ENCODE measurements around the gene MPC2. TPM values are rescaled to one million over a fixed set of nuclear protein-coding genes. Genes with fewer than 3 reads are reported as not detected.

The MPC2 gene
- total and polyA plus RNA-seq, 2 of the 8 experiments (the other 6 are each of a cell fraction or from before 2014, with no cell fraction given) = 18.6 to 40.9 TPM

- FAIRE-seq = no peak
- H3K4ac ChIP-seq (replicated peaks; ENCODE audit: insufficient read length, low read depth, low read length) = no peak overlapping the region
- DNase-seq (ENCODE audit: low read depth in 1 of 2, low spot score in 2 of 2) = no peak
- 3% methylated on average over 5 of the region's 5 CpGs; no CpG with 5 or more reads in 1 of the 2 experiments for WGBS, 2 experiments (ENCODE audit: extremely low coverage in 1 of 2, insufficient coverage in 1 of 2, insufficient read length in 1 of 2, insufficient replicate concordance in 2 of 2, low coverage in 1 of 2, low lambda C conversion rate in 2 of 2, missing lambda C conversion rate in 1 of 2)
- peak overlapping the region; percentile 88 to 95 (median 92) for H3K9ac ChIP-seq (replicated peaks in 1 of 4; ENCODE audit: extremely low read depth in 1 of 4, low read depth in 3 of 4, low read length in 3 of 4)
- no peaks in the 10 kb centered on the region for H3K79me1 ChIP-seq (ENCODE audit: low read depth, low read length)
- H2BK20ac ChIP-seq (ENCODE audit: low read length) = no peak overlapping the region
- no peak overlapping the region for H4K8ac ChIP-seq (ENCODE audit: extremely low read depth, insufficient read depth, low read length)
- POLR2A ChIA-PET (ENCODE audit: partially characterized antibody) = interaction anchor here (0.7 to 2.9 kb wide), 13 partner anchors 8 to 198 kb away, joined by 3 to 19 read pairs (median 4); no protein-coding TSS in a partner anchor
- H3K27ac ChIP-seq (ENCODE audit: low read depth, low read length) = peak overlapping the region; percentile 86
- H2AK5ac ChIP-seq (ENCODE audit: low read depth, low read length) = no peak overlapping the region
- CTCF ChIA-PET (ENCODE audit: partially characterized antibody) = no interaction called here
- no peak overlapping the region for H2AFZ ChIP-seq (ENCODE audit: low read length)
- H3K23me2 ChIP-seq (ENCODE audit: low read depth, low read length) = peaks cover 9% of the 10 kb centered on the region
- H4K91ac ChIP-seq (replicated peaks; ENCODE audit: insufficient read length, low read length) = no peak overlapping the region
- H4K20me1 ChIP-seq (replicated peaks in 1 of 2; ENCODE audit: control insufficient read depth in 1 of 2, insufficient read depth in 2 of 2, low read length in 2 of 2) = no peaks in the 10 kb centered on the region
- no peak overlapping the region for H2BK15ac ChIP-seq (ENCODE audit: low read length)
- H3K23ac ChIP-seq (ENCODE audit: insufficient read length) = no peak overlapping the region
- H3K36me3 ChIP-seq (ENCODE audit: control insufficient read depth in 2 of 4, insufficient read depth in 4 of 4, low read length in 3 of 4) = no peaks in the 10 kb centered on the region
- peaks cover 0 to 64% of the 10 kb centered on the region in 2 experiments; a peak in 3 of 4 replicates for H3K79me2 ChIP-seq (ENCODE audit: control insufficient read depth in 1 of 2, insufficient read depth in 2 of 2, low read length in 2 of 2)
- peak overlapping the region; percentile 90 for H4K5ac ChIP-seq (ENCODE audit: insufficient read length, low read depth, low read length)
- H2BK120ac ChIP-seq (replicated peaks; ENCODE audit: low read depth, low read length) = no peak overlapping the region
- H3K27me3 ChIP-seq (replicated peaks in 1 of 4; ENCODE audit: control insufficient read depth in 3 of 4, extremely low read depth in 1 of 4, insufficient read depth in 3 of 4, low read length in 3 of 4) = no peaks in the 10 kb centered on the region
- TF ChIP-seq POU5F1 (IDR thresholded peaks at IDR 0.05; ENCODE audit: low read depth, low read length) = no peak
- no peak for TF ChIP-seq ATF2 (IDR thresholded peaks at IDR 0.05; ENCODE audit: low read length)
- TF ChIP-seq RAD21 (IDR thresholded peaks at IDR 0.05 in 1 of 2, conservative IDR thresholded peaks at IDR 0.05 in 1 of 2; ENCODE audit: low read depth in 2 of 2, low read length in 2 of 2) = no peak
- no peak for TF ChIP-seq RBBP5 (IDR thresholded peaks at IDR 0.05; ENCODE audit: borderline replicate concordance, low read depth, low read length)
- TF ChIP-seq NRF1 (IDR thresholded peaks at IDR 0.05; ENCODE audit: low read depth, low read length) = no peak
- H3K18ac ChIP-seq (ENCODE audit: extremely low read depth, low read length) = peak overlapping the region; percentile 92; the same call in 1 of the 2 replicates
- H3K4me1 ChIP-seq (replicated peaks in 1 of 4; ENCODE audit: control insufficient read depth in 3 of 4, insufficient read depth in 4 of 4, low read length in 3 of 4) = peaks cover 0 to 4% (median 0%) of the 10 kb centered on the region in 4 experiments; a peak in 2 of 7 replicates
- H3K4me2 ChIP-seq (ENCODE audit: insufficient read depth in 1 of 2, low read depth in 2 of 2, low read length in 2 of 2) = peak overlapping the region; percentile 88 to 95
- H3K56ac ChIP-seq (replicated peaks; ENCODE audit: insufficient read length, low read depth, low read length) = no peak overlapping the region
- no peaks in the 10 kb centered on the region for H3K9me3 ChIP-seq (ENCODE audit: insufficient read depth in 2 of 2, low read depth in 1 of 2, low read length in 1 of 2)
- H3K4me3 ChIP-seq (ENCODE audit: extremely low read depth in 1 of 4, insufficient read depth in 2 of 4, low read depth in 3 of 4, low read length in 4 of 4) = peak overlapping the region; percentile 90 to 95 (median 92)
- peak overlapping the region; percentile 98 for H2BK5ac ChIP-seq (ENCODE audit: low read depth, low read length)
- no peak overlapping the region for H2BK12ac ChIP-seq (ENCODE audit: low read depth, low read length)
- H3K14ac ChIP-seq (ENCODE audit: insufficient read length) = no peak overlapping the region
These were observed 788 bp upstream of the MPC2 start for GRCh38 chr1:167937709-167938010.
